Parathyroid adenoma (tissue), 2 donors: ENCODE measurements around the gene BRD3OS.

Experiments
- H2AFZ ChIP-seq: fragments of 300-600 bp; sonication (generic); one replicate; pipeline ENCODE4 v1.7.0; 2017; ENCODE audit warnings: antibody characterized with exemption, mild to moderate bottlenecking
- H3K27ac ChIP-seq: fragments of 300-600 bp; sonication (generic); one replicate; pipeline ENCODE4 v1.7.0; 2017
- H3K27me3 ChIP-seq: fragments of 300-600 bp; sonication (generic); one replicate; pipeline ENCODE4 v1.7.0; 2017; ENCODE audit warnings: low read length; ENCODE audit not compliant: control insufficient read depth, insufficient read depth
- H3K36me3 ChIP-seq: fragments of 300-600 bp; sonication (generic); one replicate; pipeline ENCODE4 v1.7.0; 2017; ENCODE audit warnings: low read length; ENCODE audit not compliant: control insufficient read depth, insufficient read depth
- H3K4me1 ChIP-seq: fragments of 300-600 bp; sonication (generic); one replicate; pipeline ENCODE4 v1.7.0; 2017; ENCODE audit warnings: control low read depth
- H3K4me2 ChIP-seq: fragments of 300-600 bp; sonication (generic); one replicate; pipeline ENCODE4 v1.7.0; 2017; ENCODE audit warnings: low read length
- H3K4me3 ChIP-seq: fragments of 300-600 bp; sonication (generic); one replicate; pipeline ENCODE4 v1.7.0; 2017; ENCODE audit warnings: low read depth, low read length
- H3K79me2 ChIP-seq: fragments of 300-600 bp; sonication (generic); one replicate; pipeline ENCODE4 v1.7.0; 2017; ENCODE audit warnings: control low read depth
- H3K9ac ChIP-seq: fragments of 300-600 bp; sonication (generic); one replicate; pipeline ENCODE4 v1.7.0; 2017; ENCODE audit warnings: mild to moderate bottlenecking
- H3K9me3 ChIP-seq: fragments of 300-600 bp; sonication (generic); one replicate; pipeline ENCODE4 v1.7.0; 2017; ENCODE audit warnings: low read length; ENCODE audit not compliant: control insufficient read depth
- CTCF ChIP-seq: fragments of 300-600 bp; sonication (generic); IDR thresholded peaks from one replicate; pipeline ENCODE4 v1.7.0; 2017; ENCODE audit warnings: antibody characterized with exemption, mild to moderate bottlenecking
- donor health status: primary hyperparathyroidism.

The BRD3OS gene

GRCh38 chr9:134004131-134004873 is 21.0 kb upstream of the BRD3OS start:
- H3K79me2 ChIP-seq = no peaks in the 10 kb centered on the region
- no peak overlapping the region for H3K27ac ChIP-seq
- H3K27me3 ChIP-seq = no peaks in the 10 kb centered on the region
- no peak overlapping the region for H3K9ac ChIP-seq
- H3K9me3 ChIP-seq = no peaks in the 10 kb centered on the region
- H3K4me2 ChIP-seq = no peak overlapping the region
- no peak for TF ChIP-seq CTCF
- H3K36me3 ChIP-seq = no peaks in the 10 kb centered on the region
- H3K4me3 ChIP-seq = no peak overlapping the region
- no peaks in the 10 kb centered on the region for H3K4me1 ChIP-seq
- no peak overlapping the region for H2AFZ ChIP-seq

GRCh38 chr9:134004881-134005280 is 20.4 kb upstream of the BRD3OS start:
- no peak for TF ChIP-seq CTCF
- H3K4me1 ChIP-seq = no peaks in the 10 kb centered on the region
- no peak overlapping the region for H3K4me2 ChIP-seq
- no peaks in the 10 kb centered on the region for H3K27me3 ChIP-seq
- H3K9ac ChIP-seq = no peak overlapping the region
- no peak overlapping the region for H2AFZ ChIP-seq
- H3K36me3 ChIP-seq = no peaks in the 10 kb centered on the region
- H3K4me3 ChIP-seq = no peak overlapping the region
- H3K27ac ChIP-seq = no peak overlapping the region
- H3K9me3 ChIP-seq = no peaks in the 10 kb centered on the region
- H3K79me2 ChIP-seq = no peaks in the 10 kb centered on the region

GRCh38 chr9:134005381-134005780 is 19.9 kb upstream of the BRD3OS start:
- TF ChIP-seq CTCF = no peak
- no peaks in the 10 kb centered on the region for H3K27me3 ChIP-seq

GRCh38 chr9:134007150-134007549 is 18.1 kb upstream of the BRD3OS start:
- H3K36me3 ChIP-seq = no peaks in the 10 kb centered on the region
- no peak overlapping the region for H3K9ac ChIP-seq
- H3K27me3 ChIP-seq = no peaks in the 10 kb centered on the region

More at GRCh38 chr9:134005381-134005780, 19.9 kb upstream of the BRD3OS start:
- Histone ChIP-seq H3K4me1 (no peaks in the 10 kb centered on the region), H3K27ac (no peak overlapping the region), H3K4me3 (no peak overlapping the region), H3K9ac (no peak overlapping the region), H2AFZ (no peak overlapping the region), H3K9me3 (no peaks in the 10 kb centered on the region), H3K4me2 (no peak overlapping the region), H3K36me3 (no peaks in the 10 kb centered on the region), H3K79me2 (no peaks in the 10 kb centered on the region)

More at GRCh38 chr9:134007150-134007549, 18.1 kb upstream of the BRD3OS start:
- no peak overlapping the region for H3K27ac ChIP-seq
- H3K9me3 ChIP-seq = no peaks in the 10 kb centered on the region
- H3K4me1 ChIP-seq = no peaks in the 10 kb centered on the region
- no peak for TF ChIP-seq CTCF
- no peak overlapping the region for H2AFZ ChIP-seq
- H3K4me3 ChIP-seq = no peak overlapping the region
- no peak overlapping the region for H3K4me2 ChIP-seq
- no peaks in the 10 kb centered on the region for H3K79me2 ChIP-seq
